ENCODE results near the gene PLOD3. TPM values are rescaled to one million over a fixed set of nuclear protein-coding genes. Genes with fewer than 3 reads are reported as not detected.
"Not testable (repeated sequence)": the region's sequence is repeated elsewhere in the genome, so short reads cannot be mapped to it uniquely, and the experiment has no call there.

The PLOD3 gene
- total RNA-seq, 1 experiment from 2014 or later = 108 TPM

- H3K27me3 Mint-ChIP-seq (ENCODE audit: unreplicated experiment) = peaks cover 38% of the 10 kb centered on the region
- H3K36me3 Mint-ChIP-seq (ENCODE audit: insufficient read depth, unreplicated experiment) = peaks cover 10% of the 10 kb centered on the region
- H3K4me3 Mint-ChIP-seq (ENCODE audit: low read depth, unreplicated experiment) = peak overlapping the region; percentile 32
- H3K9me3 Mint-ChIP-seq (ENCODE audit: low read depth, unreplicated experiment) = no peaks in the 10 kb centered on the region
- H3K4me1 Mint-ChIP-seq (ENCODE audit: low read depth, unreplicated experiment) = no peaks in the 10 kb centered on the region
- CTCF ChIA-PET = interaction anchor here (0.9 to 1.1 kb wide), 2 partner anchors 16 to 21 kb away, joined by 4 to 5 read pairs; partner anchors contain the start of genes PLOD3 and ZNHIT1
- intact Hi-C loops (cut with micrococcal nuclease; ENCODE audit: unreplicated experiment) = no loop called here
- no peak overlapping the region for H3K27ac Mint-ChIP-seq (ENCODE audit: unreplicated experiment)
- no TSS peak for BruUV-seq (replicated peaks)
- TF ChIP-seq CTCF (IDR thresholded peaks at IDR 0.05; ENCODE audit: unreplicated experiment) = no peak
- DNase-seq = no peak
Observed at GRCh38 chr7:101201695-101202602, 15.4 kb downstream of the PLOD3 start.

- Mint-ChIP-seq H3K9me3 (ENCODE audit: low read depth, unreplicated experiment) (no peaks in the 10 kb centered on the region), H3K36me3 (ENCODE audit: insufficient read depth, unreplicated experiment) (peaks cover 2% of the 10 kb centered on the region), H3K27me3 (ENCODE audit: unreplicated experiment) (peaks cover 38% of the 10 kb centered on the region), H3K4me3 (ENCODE audit: low read depth, unreplicated experiment) (peak within 1 kb of the TSS; percentile 32), H3K4me1 (ENCODE audit: low read depth, unreplicated experiment) (no peaks in the 10 kb centered on the region), H3K27ac (ENCODE audit: unreplicated experiment) (no peak within 1 kb of the TSS)
- DNase-seq = no peak
- no TSS peak for BruUV-seq (replicated peaks)
- no peak for TF ChIP-seq CTCF (IDR thresholded peaks at IDR 0.05; ENCODE audit: unreplicated experiment)
- CTCF ChIA-PET = interaction anchor here (1.1 kb wide), 1 partner anchor 20 kb away, joined by 4 read pairs; no protein-coding TSS in a partner anchor
- intact Hi-C loops (cut with micrococcal nuclease; ENCODE audit: unreplicated experiment) = no loop called here
Observed at GRCh38 chr7:101200862-101201599, 16.4 kb downstream of the PLOD3 start, which contains the start of gene MOGAT3. Gene MOGAT3, minus strand, starts transcription at chr7:101201036. Its CDS starts 182 bp downstream, at chr7:101200854.

- intact Hi-C loops (cut with micrococcal nuclease; ENCODE audit: unreplicated experiment) = no loop called here
- H3K27me3 Mint-ChIP-seq (ENCODE audit: unreplicated experiment) = peaks cover 38% of the 10 kb centered on the region
- H3K27ac Mint-ChIP-seq (ENCODE audit: unreplicated experiment) = no peak overlapping the region
- no peaks in the 10 kb centered on the region for H3K4me1 Mint-ChIP-seq (ENCODE audit: low read depth, unreplicated experiment)
- CTCF ChIA-PET = no interaction called here
- H3K36me3 Mint-ChIP-seq (ENCODE audit: insufficient read depth, unreplicated experiment) = no peaks in the 10 kb centered on the region
- TF ChIP-seq CTCF (IDR thresholded peaks at IDR 0.05; ENCODE audit: unreplicated experiment) = no peak
- no TSS peak for BruUV-seq (replicated peaks)
- no peak overlapping the region for H3K4me3 Mint-ChIP-seq (ENCODE audit: low read depth, unreplicated experiment)
- no peaks in the 10 kb centered on the region for H3K9me3 Mint-ChIP-seq (ENCODE audit: low read depth, unreplicated experiment)
- DNase-seq = no peak
Observed at GRCh38 chr7:101200504-101200861, 16.9 kb downstream of the PLOD3 start.

- H3K9me3 Mint-ChIP-seq (ENCODE audit: low read depth, unreplicated experiment); DNase-seq; intact Hi-C loops (cut with micrococcal nuclease; ENCODE audit: unreplicated experiment); H3K4me3 Mint-ChIP-seq (ENCODE audit: low read depth, unreplicated experiment); H3K36me3 Mint-ChIP-seq (ENCODE audit: insufficient read depth, unreplicated experiment); BruUV-seq (replicated peaks); H3K4me1 Mint-ChIP-seq (ENCODE audit: low read depth, unreplicated experiment); H3K27ac Mint-ChIP-seq (ENCODE audit: unreplicated experiment): not testable (repeated sequence)
- CTCF ChIA-PET = interaction anchor here (0.7 kb wide), 1 partner anchor 18 kb away, joined by 3 read pairs; no protein-coding TSS in a partner anchor
- peaks cover 38% of the 10 kb centered on the region for H3K27me3 Mint-ChIP-seq (ENCODE audit: unreplicated experiment)
Observed at GRCh38 chr7:101199522-101199921, 17.9 kb downstream of the PLOD3 start.

All from Calu3 (cell line).